Gastroesophageal sphincter (tissue), 4 donors: ENCODE measurements around the gene TSPAN5. TPM values are rescaled to one million over a fixed set of nuclear protein-coding genes. Genes with fewer than 3 reads are reported as not detected.

ENCODE experiments used
- ATAC-seq: fragments of 150-250 bp; one replicate; pipeline ENCODE4 v1.9.1; 2016; ENCODE audit warnings: mild to moderate bottlenecking, moderate library complexity
- H3K27ac ChIP-seq, 4 donors: fragments of 200-600 bp; sonication (generic) in 3 of 4; 1 replicate in 3 of 4; 2 replicates in 1 of 4; pipeline ENCODE4 v1.5.1; 2016 to 2019
- H3K27me3 ChIP-seq: fragments of 200-600 bp; sonication (generic); one replicate; pipeline ENCODE4 v1.5.1; 2019
- H3K36me3 ChIP-seq, 2 donors: fragments of 200-600 bp; sonication (generic); one replicate each; pipeline ENCODE4 v1.5.1; 2019; ENCODE audit warnings: control low read depth in 1 of 2
- H3K4me1 ChIP-seq, 3 donors: fragments of 200-600 bp; sonication (generic); 1 replicate in 2 of 3; 2 replicates in 1 of 3; pipeline ENCODE4 v1.5.1; 2016 to 2019; ENCODE audit warnings: control low read depth in 2 of 3
- H3K4me3 ChIP-seq, 2 donors: fragments of 200-600 bp; sonication (generic); one replicate each; pipeline ENCODE4 v1.5.1; 2019; ENCODE audit warnings: mild to moderate bottlenecking in 1 of 2, moderate library complexity in 1 of 2
- H3K9me3 ChIP-seq, 3 donors: fragments of 200-600 bp; sonication (generic); one replicate each; pipeline ENCODE4 v1.5.1; 2017 to 2019; ENCODE audit warnings: control low read depth in 2 of 3
- EP300 ChIP-seq: sonication (generic); formaldehyde crosslinking; IDR thresholded peaks from one replicate; pipeline ENCODE4 v1.6.1; 2017; ENCODE audit warnings: antibody characterized with exemption, mild to moderate bottlenecking
- POLR2A ChIP-seq, 2 donors: fragments of 450-650 bp; IDR thresholded peaks; one replicate each; pipeline ENCODE4 v1.6.1; 2017; ENCODE audit warnings: antibody characterized with exemption in 2 of 2, mild to moderate bottlenecking in 2 of 2, moderate library complexity in 1 of 2
- POLR2AphosphoS5 ChIP-seq: sonication (generic); formaldehyde crosslinking; IDR thresholded peaks from one replicate; pipeline ENCODE4 v1.6.1; 2017; ENCODE audit warnings: antibody characterized with exemption
- WGBS, 2 donors: methylation state at CpG; one replicate each; pipeline ENCODE4 v1.1.5; 2018; ENCODE audit warnings: low coverage in 1 of 2; 5-methylcytosine and 5-hydroxymethylcytosine counted together
- total RNA-seq, 4 donors: library from RNA; depleted of rRNA; stranded (reverse); fragments of >200 nt; gene quantifications; one replicate each; pipeline ENCODE4 v1.1.0, GENCODE V29; 2016
- TF ChIP-seq, protein P1 (sequence below), 4 experiments: fragments of 200-600 bp in 2 of 4; fragments of 450-650 bp in 2 of 4; sonication (generic) in 1 of 4; IDR thresholded peaks; one replicate each; pipeline ENCODE4 v1.5.1; 2017 to 2019; ENCODE audit warnings: antibody characterized with exemption in 4 of 4, mild to moderate bottlenecking in 2 of 4, moderate library complexity in 2 of 4

TSPAN5 gene
- total RNA-seq, 4 donors from 2014 or later = 9.8 to 14.0 (median 12.2) TPM

DNA sequence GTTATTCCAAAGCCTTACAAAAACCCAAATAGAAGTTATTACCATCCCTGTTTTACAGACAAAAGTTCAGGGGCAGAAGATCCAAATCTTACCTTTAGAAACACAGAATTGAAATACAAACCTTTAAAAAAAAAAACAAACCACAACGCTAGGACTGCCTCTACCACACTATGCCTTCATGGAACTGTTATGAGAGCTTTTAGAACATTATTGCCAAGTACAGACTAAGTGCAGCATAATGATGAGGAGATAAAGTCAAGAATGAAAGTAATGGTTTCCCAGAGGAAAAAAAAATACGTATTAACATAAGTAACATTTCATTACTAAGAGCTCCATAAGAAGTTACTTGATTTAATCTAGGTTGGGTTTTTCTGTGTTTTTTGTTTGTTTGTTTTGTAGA, 34.3 kb downstream of the TSPAN5 start:
- no peak for ATAC-seq
- WGBS, 2 donors = 83 to 96% methylated on average over 2 of the region's 2 CpGs
- Histone ChIP-seq H3K9me3 (no peaks in the 10 kb centered on the region), H3K36me3 (no peaks in the 10 kb centered on the region), H3K27ac (no peak overlapping the region), H3K4me1 (peaks cover 4 to 34% (median 10%) of the 10 kb centered on the region in 3 donors), H3K27me3 (no peaks in the 10 kb centered on the region), H3K4me3 (no peak overlapping the region)
- TF ChIP-seq POLR2AphosphoS5 (no peak), POLR2A (IDR thresholded peaks at IDR 0.05) (no peak), EP300 (no peak)
- TF ChIP-seq, protein P1, sequence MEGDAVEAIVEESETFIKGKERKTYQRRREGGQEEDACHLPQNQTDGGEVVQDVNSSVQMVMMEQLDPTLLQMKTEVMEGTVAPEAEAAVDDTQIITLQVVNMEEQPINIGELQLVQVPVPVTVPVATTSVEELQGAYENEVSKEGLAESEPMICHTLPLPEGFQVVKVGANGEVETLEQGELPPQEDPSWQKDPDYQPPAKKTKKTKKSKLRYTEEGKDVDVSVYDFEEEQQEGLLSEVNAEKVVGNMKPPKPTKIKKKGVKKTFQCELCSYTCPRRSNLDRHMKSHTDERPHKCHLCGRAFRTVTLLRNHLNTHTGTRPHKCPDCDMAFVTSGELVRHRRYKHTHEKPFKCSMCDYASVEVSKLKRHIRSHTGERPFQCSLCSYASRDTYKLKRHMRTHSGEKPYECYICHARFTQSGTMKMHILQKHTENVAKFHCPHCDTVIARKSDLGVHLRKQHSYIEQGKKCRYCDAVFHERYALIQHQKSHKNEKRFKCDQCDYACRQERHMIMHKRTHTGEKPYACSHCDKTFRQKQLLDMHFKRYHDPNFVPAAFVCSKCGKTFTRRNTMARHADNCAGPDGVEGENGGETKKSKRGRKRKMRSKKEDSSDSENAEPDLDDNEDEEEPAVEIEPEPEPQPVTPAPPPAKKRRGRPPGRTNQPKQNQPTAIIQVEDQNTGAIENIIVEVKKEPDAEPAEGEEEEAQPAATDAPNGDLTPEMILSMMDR (IDR thresholded peaks at IDR 0.05) = no peak

DNA sequence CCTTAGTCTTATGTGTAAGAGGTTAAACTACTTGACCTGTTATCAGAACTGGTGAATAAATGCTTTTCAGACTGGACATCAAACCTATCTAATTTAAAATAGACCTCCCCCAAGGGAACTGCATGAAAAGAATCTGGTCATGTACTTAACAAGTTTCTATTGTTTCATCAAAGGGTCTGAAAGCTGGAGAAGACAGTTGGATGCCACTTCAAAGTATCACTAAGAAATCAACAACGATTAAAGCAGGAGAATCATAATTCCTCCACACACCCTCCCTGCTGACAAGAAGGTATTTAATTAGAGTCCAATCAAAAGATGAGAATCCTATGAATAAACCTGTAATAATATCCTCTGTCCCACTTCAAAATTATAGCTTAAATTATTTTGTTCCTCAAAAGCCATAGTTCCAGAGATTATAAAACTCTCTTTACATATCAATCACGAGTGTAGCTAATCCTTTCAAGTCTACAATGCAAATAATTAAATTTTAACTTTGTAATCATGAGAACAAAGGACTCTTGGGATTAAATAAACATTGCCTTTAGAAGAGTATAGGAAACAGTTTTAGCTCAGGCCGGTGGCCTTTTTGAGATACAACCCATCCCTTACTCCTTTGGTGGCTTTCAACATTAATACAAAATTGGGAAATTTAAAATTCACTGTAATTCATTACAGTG, 35.1 kb downstream of the TSPAN5 start:
- TF ChIP-seq EP300 = no peak
- TF ChIP-seq POLR2AphosphoS5 = no peak
- TF ChIP-seq, protein P1 (IDR thresholded peaks at IDR 0.05) = no peak
- no peak for TF ChIP-seq POLR2A (IDR thresholded peaks at IDR 0.05)
- ATAC-seq = no peak
- WGBS, 2 donors = 43 to 58% methylated on average over 3 of the region's 3 CpGs
- no peaks in the 10 kb centered on the region for H3K9me3 ChIP-seq
- peaks cover 4 to 34% (median 10%) of the 10 kb centered on the region in 3 donors for H3K4me1 ChIP-seq
- no peak overlapping the region for H3K4me3 ChIP-seq
- H3K27me3 ChIP-seq = no peaks in the 10 kb centered on the region
- H3K27ac ChIP-seq = no peak overlapping the region
- no peaks in the 10 kb centered on the region for H3K36me3 ChIP-seq

DNA sequence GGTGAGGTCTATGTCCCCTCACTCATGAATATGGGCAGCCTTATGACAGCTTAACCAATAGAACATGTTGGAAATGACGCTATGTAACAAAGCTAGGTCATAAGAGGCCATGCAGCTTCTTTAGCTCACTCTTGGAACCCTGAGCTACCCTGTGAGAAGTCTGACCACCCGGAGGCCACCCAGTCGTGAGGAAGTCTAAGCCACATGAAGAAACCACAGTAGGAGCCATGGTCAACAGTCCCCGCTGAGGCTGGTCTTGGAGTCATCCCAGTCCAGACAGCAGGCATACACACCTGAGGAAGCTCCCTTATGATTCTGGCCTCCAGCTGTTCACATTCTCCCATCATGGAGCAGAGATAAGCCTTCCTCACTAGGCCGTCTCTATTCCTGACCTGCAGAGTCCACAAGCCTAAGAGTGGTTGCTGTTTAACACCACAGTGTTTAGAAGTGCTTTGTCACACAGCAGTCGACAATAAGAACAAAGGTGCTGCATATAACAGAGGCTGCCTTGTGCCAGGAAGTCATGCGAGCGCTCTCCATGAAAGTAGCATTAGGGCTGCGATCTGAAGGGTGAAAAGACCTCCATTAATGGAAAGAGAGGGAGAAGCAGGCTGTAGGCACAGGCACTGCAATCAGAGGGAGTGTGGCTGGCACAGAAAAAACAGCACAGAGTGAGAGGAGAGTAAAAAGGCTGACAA, 38.2 kb downstream of the TSPAN5 start:
- Histone ChIP-seq H3K36me3 (no peaks in the 10 kb centered on the region), H3K9me3 (no peaks in the 10 kb centered on the region), H3K4me3 (no peak overlapping the region), H3K27ac (no peak overlapping the region), H3K27me3 (no peaks in the 10 kb centered on the region), H3K4me1 (peaks cover 0 to 4% (median 1%) of the 10 kb centered on the region in 3 donors)
- TF ChIP-seq EP300 (no peak), POLR2AphosphoS5 (no peak)
- ATAC-seq = no peak
- WGBS, 2 donors = 90 to 95% methylated on average over 2 to 4 of the region's 9 CpGs

GRCh38 chr4:98619180-98619579, 39.2 kb downstream of the TSPAN5 start:
- 83 to 86% methylated on average over 2 of the region's 2 CpGs for WGBS, 2 donors
- H3K27ac ChIP-seq = no peak overlapping the region
- ATAC-seq = no peak

DNA sequence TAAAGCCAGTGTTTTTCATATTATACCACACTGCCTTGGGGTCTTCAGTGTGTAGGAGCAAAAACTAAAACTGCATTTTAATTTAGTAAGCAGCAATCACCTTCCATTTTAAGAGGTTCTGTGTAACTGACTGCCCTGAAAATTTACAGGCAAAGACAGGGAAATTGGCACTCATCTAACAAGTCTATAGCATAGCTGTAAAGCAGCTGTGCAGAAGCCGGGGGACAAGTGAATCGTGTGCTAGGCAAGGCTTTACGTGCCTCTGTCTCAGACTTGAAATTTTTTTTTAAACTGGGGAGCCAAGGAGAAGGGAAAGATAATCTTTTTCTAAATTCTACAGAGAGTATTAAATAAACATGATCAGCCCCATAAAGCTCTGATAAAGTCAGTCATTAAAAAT, 39.7 kb downstream of the TSPAN5 start:
- Histone ChIP-seq H3K9me3 (no peaks in the 10 kb centered on the region), H3K27ac (no peak overlapping the region), H3K36me3 (no peaks in the 10 kb centered on the region), H3K27me3 (no peaks in the 10 kb centered on the region), H3K4me3 (no peak overlapping the region), H3K4me1 (no peaks in the 10 kb centered on the region)
- WGBS, 2 donors = 84 to 100% methylated on average over 3 of the region's 3 CpGs
- ATAC-seq = no peak
- TF ChIP-seq POLR2A (IDR thresholded peaks at IDR 0.05) (no peak), EP300 (no peak), POLR2AphosphoS5 (no peak)
- TF ChIP-seq, protein P1 (IDR thresholded peaks at IDR 0.05) = no peak

More at GRCh38 chr4:98619180-98619579, 39.2 kb downstream of the TSPAN5 start:
- Histone ChIP-seq H3K9me3 (no peaks in the 10 kb centered on the region), H3K27me3 (no peaks in the 10 kb centered on the region), H3K36me3 (no peaks in the 10 kb centered on the region), H3K4me1 (no peaks in the 10 kb centered on the region), H3K4me3 (no peak overlapping the region)
- TF ChIP-seq EP300 = no peak
- TF ChIP-seq POLR2AphosphoS5 = no peak
- no peak for TF ChIP-seq POLR2A (IDR thresholded peaks at IDR 0.05)
- TF ChIP-seq, protein P1 (IDR thresholded peaks at IDR 0.05) = no peak
